Caco-2 (cell line): ENCODE data around the gene SRMS. TPM values are rescaled to one million over a fixed set of nuclear protein-coding genes. Genes with fewer than 3 reads are reported as not detected.

Source experiments
- BruUV-seq: library from RNA; stranded (reverse); fragments of 400-500 nt; replicated peaks from 2 replicates; lab custom pipeline; 2021; lab: Mats Ljungman, UMichigan
- CTCF ChIA-PET: fragments of 300-600 bp; sonication (Branson Sonifier 250); formaldehyde crosslinking; loops from one replicate; lab custom pipeline; 2022; ENCODE audit warnings: antibody characterized with exemption; lab: Charles Lee
- POLR2A ChIA-PET: fragments of 300-600 bp; sonication (Branson Sonifier 250); formaldehyde crosslinking; loops from one replicate; lab custom pipeline; 2022; ENCODE audit warnings: antibody characterized with exemption; lab: Charles Lee
- DNase-seq, 2 experiments: peaks; one replicate each; pipeline versions ENCODE4 v3.0.0 to v3.0.0-alpha.2; 2020 to 2022
- H3K27me3 ChIP-seq: replicated peaks from 2 replicates; pipeline ENCODE4 v1.6.0; 2011; ENCODE audit warnings: low read length; ENCODE audit not compliant: control insufficient read depth, insufficient read depth
- H3K36me3 ChIP-seq: 2 replicates; pipeline ENCODE4 v1.5.1; 2011; ENCODE audit warnings: low read length; ENCODE audit not compliant: control insufficient read depth, insufficient read depth
- H3K4me1 ChIP-seq: fragments of 250-450 bp; sonication (Bioruptor Pico); 2 replicates; pipeline ENCODE4 v1.5.1; 2020; ENCODE audit warnings: mild to moderate bottlenecking
- H3K4me3 ChIP-seq: 2 replicates; pipeline ENCODE4 v1.5.1; 2011; ENCODE audit warnings: low read depth, mild to moderate bottlenecking, control low read depth, low read length
- H3K9me3 ChIP-seq: fragments of 250-450 bp; sonication (Bioruptor Pico); 2 replicates; pipeline ENCODE4 v1.5.1; 2020; ENCODE audit warnings: mild to moderate bottlenecking, moderate library complexity
- H3K27ac Mint-ChIP-seq: one replicate; pipeline ENCODE4 v1.8.0; 2022; ENCODE audit warnings: mixed read lengths; ENCODE audit not compliant: unreplicated experiment
- H3K27me3 Mint-ChIP-seq: one replicate; pipeline ENCODE4 v1.8.0; 2022; ENCODE audit warnings: mixed read lengths; ENCODE audit not compliant: insufficient read depth, unreplicated experiment
- H3K36me3 Mint-ChIP-seq: one replicate; pipeline ENCODE4 v1.8.0; 2022; ENCODE audit warnings: mild to moderate bottlenecking, mixed read lengths; ENCODE audit not compliant: insufficient read depth, unreplicated experiment
- H3K4me1 Mint-ChIP-seq: one replicate; pipeline ENCODE4 v1.8.0; 2022; ENCODE audit warnings: low read depth, mixed read lengths; ENCODE audit not compliant: unreplicated experiment
- H3K4me3 Mint-ChIP-seq: one replicate; pipeline ENCODE4 v1.8.0; 2022; ENCODE audit warnings: mild to moderate bottlenecking, moderate library complexity, mixed read lengths; ENCODE audit not compliant: unreplicated experiment
- H3K9me3 Mint-ChIP-seq: one replicate; pipeline ENCODE4 v1.8.0; 2022; ENCODE audit warnings: mixed read lengths; ENCODE audit not compliant: unreplicated experiment
- intact Hi-C: fragments of 100-400 bp; cut with micrococcal nuclease; formaldehyde crosslinking; loops from one replicate; pipeline ENCODE4 v1.10.0; 2022; ENCODE audit not compliant: unreplicated experiment
- total RNA-seq: library from RNA; stranded (reverse); gene quantifications from 2 replicates; pipeline ENCODE4 v1.2.3, GENCODE V29; 2022
- TF ChIP-seq, protein P1 (sequence below), 2 experiments: fragments of 200-600 bp in 1 of 2; IDR thresholded peaks; 1 replicate in 1 of 2; 2 replicates in 1 of 2; pipeline versions ENCODE4 v1.5.1 to v1.8.0; 2011 to 2022; ENCODE audit warnings: antibody characterized with exemption in 1 of 2, control low read depth in 1 of 2, inconsistent platforms in 1 of 2, low read depth in 1 of 2, low read length in 1 of 2, mild to moderate bottlenecking in 1 of 2, moderate library complexity in 1 of 2; ENCODE audit not compliant: insufficient read depth in 1 of 2, severe bottlenecking in 1 of 2, unreplicated experiment in 1 of 2

Gene SRMS
- total RNA-seq, 1 experiment from 2014 or later: not detected

DNA sequence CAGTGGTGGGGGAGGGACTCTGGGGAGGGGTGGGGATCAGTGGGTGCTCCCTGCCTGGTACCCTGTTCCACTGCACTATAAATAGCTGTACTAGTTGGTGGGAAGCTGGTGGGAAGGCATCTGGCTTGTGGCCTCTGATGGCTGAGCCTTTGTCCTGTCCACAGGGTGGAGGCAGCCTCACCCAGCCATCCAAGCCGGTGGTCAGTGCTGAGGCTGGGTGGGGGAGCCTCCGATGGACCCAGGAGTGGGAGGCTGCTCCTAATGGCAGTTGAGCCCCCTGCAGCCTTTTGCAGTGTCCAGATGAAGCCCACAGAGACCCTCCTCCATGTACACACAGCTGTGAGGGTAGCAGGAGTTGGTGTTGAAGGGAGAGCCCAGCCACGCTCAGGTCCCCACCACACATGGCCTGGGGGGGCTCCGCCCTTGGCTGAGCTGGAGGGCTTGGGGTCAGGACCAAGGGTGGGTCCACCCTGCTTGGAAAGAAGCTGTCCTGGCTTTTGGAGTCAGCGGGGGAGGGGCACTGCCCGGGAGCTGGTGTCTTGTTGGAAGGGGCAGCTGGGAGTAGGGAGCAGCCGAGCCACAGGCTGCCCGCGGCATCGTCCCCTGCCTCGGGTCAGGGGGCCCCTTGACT is 24.5 kb downstream of the SRMS start:
- H3K27ac Mint-ChIP-seq: peak overlapping the region; percentile 95
- TF ChIP-seq, protein P1, sequence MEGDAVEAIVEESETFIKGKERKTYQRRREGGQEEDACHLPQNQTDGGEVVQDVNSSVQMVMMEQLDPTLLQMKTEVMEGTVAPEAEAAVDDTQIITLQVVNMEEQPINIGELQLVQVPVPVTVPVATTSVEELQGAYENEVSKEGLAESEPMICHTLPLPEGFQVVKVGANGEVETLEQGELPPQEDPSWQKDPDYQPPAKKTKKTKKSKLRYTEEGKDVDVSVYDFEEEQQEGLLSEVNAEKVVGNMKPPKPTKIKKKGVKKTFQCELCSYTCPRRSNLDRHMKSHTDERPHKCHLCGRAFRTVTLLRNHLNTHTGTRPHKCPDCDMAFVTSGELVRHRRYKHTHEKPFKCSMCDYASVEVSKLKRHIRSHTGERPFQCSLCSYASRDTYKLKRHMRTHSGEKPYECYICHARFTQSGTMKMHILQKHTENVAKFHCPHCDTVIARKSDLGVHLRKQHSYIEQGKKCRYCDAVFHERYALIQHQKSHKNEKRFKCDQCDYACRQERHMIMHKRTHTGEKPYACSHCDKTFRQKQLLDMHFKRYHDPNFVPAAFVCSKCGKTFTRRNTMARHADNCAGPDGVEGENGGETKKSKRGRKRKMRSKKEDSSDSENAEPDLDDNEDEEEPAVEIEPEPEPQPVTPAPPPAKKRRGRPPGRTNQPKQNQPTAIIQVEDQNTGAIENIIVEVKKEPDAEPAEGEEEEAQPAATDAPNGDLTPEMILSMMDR (IDR thresholded peaks at IDR 0.05; ENCODE audit: insufficient read depth in 1 of 2, low read depth in 1 of 2, low read length in 1 of 2, severe bottlenecking in 1 of 2, unreplicated experiment in 1 of 2): no peak
- no peaks in the 10 kb centered on the region for H3K27me3 Mint-ChIP-seq
- H3K4me1 Mint-ChIP-seq: no peaks in the 10 kb centered on the region
- intact Hi-C loops: no loop called here
- peak in 1 of 2 experiments; percentile 69 for DNase-seq
- ChIA-PET CTCF (no interaction called here), POLR2A (interaction anchor here (0.5 to 0.6 kb wide), 2 partner anchors 70 to 435 kb away, joined by 5 to 6 read pairs; no protein-coding TSS in a partner anchor)
- no peaks in the 10 kb centered on the region for H3K9me3 Mint-ChIP-seq
- H3K36me3 Mint-ChIP-seq: peaks cover 81% of the 10 kb centered on the region
- peak overlapping the region; percentile 92 for H3K4me3 Mint-ChIP-seq
- Histone ChIP-seq H3K36me3 (peaks cover 19% of the 10 kb centered on the region), H3K4me1 (peaks cover 14% of the 10 kb centered on the region), H3K9me3 (peaks cover 17% of the 10 kb centered on the region), H3K27me3 (no peaks in the 10 kb centered on the region), H3K4me3 (no peak overlapping the region)
- no TSS peak for BruUV-seq

DNA sequence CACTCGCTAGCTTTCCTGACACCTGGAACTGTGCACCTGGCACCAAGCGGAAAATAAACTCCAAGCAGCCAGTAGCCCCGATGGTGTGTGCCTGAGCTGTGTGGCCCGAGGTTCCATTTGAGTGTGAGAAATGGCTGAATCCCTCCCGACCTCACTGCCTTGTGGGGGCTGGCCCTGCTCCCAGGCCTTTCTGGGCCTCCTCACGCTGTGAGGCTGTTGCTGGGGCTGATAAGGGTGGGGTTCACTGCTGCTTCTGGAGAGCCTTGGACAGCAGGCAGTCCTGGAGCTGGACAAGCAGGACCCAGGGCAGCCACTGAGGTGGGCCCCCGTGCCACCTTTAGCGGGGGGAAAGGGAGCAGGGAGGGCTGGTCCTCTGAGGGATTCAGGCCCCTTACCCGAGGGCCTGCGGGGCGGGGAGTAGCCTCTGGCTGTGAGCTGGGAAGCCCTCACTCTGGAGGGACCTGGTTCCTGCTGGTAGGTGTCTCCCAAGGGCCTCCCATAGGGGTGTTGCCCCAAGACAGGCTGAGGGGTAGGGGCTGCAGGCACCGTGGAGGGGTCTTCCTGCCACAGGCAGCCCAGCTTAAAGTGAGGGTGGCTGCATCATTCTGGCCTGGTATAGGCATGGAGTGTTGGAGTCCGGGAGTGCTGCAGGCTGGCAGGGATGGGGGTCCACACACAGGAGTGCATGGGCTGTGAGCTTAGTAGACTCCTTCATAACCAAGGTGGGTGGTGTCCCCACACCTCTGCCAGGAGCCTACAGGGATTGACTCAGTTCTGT is 25.3 kb downstream of the SRMS start:
- Mint-ChIP-seq H3K9me3 (no peaks in the 10 kb centered on the region), H3K36me3 (peaks cover 80% of the 10 kb centered on the region), H3K27me3 (no peaks in the 10 kb centered on the region), H3K27ac (peak overlapping the region; percentile 95), H3K4me1 (no peaks in the 10 kb centered on the region), H3K4me3 (peak overlapping the region; percentile 92)
- Histone ChIP-seq H3K4me1 (peaks cover 14% of the 10 kb centered on the region), H3K27me3 (no peaks in the 10 kb centered on the region), H3K4me3 (no peak overlapping the region), H3K9me3 (peaks cover 17% of the 10 kb centered on the region), H3K36me3 (peaks cover 19% of the 10 kb centered on the region)
- CTCF ChIA-PET: interaction anchor here (2.5 kb wide), 1 partner anchor 25 kb away, joined by 15 read pairs; no protein-coding TSS in a partner anchor
- no TSS peak for BruUV-seq
- POLR2A ChIA-PET: no interaction called here
- no peak for DNase-seq
- TF ChIP-seq, protein P1 (IDR thresholded peaks at IDR 0.05; ENCODE audit: insufficient read depth in 1 of 2, low read depth in 1 of 2, low read length in 1 of 2, severe bottlenecking in 1 of 2, unreplicated experiment in 1 of 2): no peak
- intact Hi-C loops: no loop called here

GRCh38 chr20:63521602-63522001 is 25.9 kb downstream of the SRMS start:
- no peaks in the 10 kb centered on the region for H3K27me3 Mint-ChIP-seq
- DNase-seq: no peak
- Histone ChIP-seq H3K9me3 (peaks cover 17% of the 10 kb centered on the region), H3K36me3 (peaks cover 19% of the 10 kb centered on the region), H3K27me3 (no peaks in the 10 kb centered on the region), H3K4me1 (peaks cover 14% of the 10 kb centered on the region), H3K4me3 (peak overlapping the region; percentile 97)
- no peaks in the 10 kb centered on the region for H3K4me1 Mint-ChIP-seq
- intact Hi-C loops: no loop called here
- CTCF ChIA-PET: interaction anchor here (0.9 to 2.5 kb wide), 9 partner anchors 8 to 298 kb away, joined by 3 to 20 read pairs (median 6); no protein-coding TSS in a partner anchor
- no TSS peak for BruUV-seq
- peak overlapping the region; percentile 95 for H3K27ac Mint-ChIP-seq
- H3K9me3 Mint-ChIP-seq: no peaks in the 10 kb centered on the region
- H3K4me3 Mint-ChIP-seq: peak overlapping the region; percentile 92
- H3K36me3 Mint-ChIP-seq: peaks cover 74% of the 10 kb centered on the region
- TF ChIP-seq, protein P1 (IDR thresholded peaks at IDR 0.05; ENCODE audit: insufficient read depth in 1 of 2, low read depth in 1 of 2, low read length in 1 of 2, severe bottlenecking in 1 of 2, unreplicated experiment in 1 of 2): no peak
- POLR2A ChIA-PET: interaction anchor here (0.6 to 2.4 kb wide), 24 partner anchors 9 to 727 kb away, joined by 3 to 21 read pairs (median 6); partner anchors contain the start of genes ARFRP1, GMEB2, HELZ2 and PRPF6
